DMS 273 (cell line): ENCODE data around the gene ADGRA1.
"Not testable (repeated sequence)": the region's sequence is repeated elsewhere in the genome, so short reads cannot be mapped to it uniquely, and the experiment has no call there.

Experiments
- DNase-seq: peaks from one replicate; lab custom pipeline; 2025; ENCODE audit not compliant: unreplicated experiment; lab: John Stamatoyannopoulos, UW

ADGRA1 gene

GRCh38 chr10:133126431-133127290 lies 38.9 kb downstream of the ADGRA1 start:
- no peak for DNase-seq

- DNase-seq: no peak
These were observed 39.8 kb downstream of the ADGRA1 start for GRCh38 chr10:133127291-133128125.

- DNase-seq: no peak
These were observed 40.7 kb downstream of the ADGRA1 start for GRCh38 chr10:133128126-133129070.

GRCh38 chr10:133129071-133129858 lies 41.5 kb downstream of the ADGRA1 start:
- DNase-seq: no peak

- no peak for DNase-seq
These were observed 42.3 kb downstream of the ADGRA1 start for GRCh38 chr10:133129859-133130495.

- DNase-seq: no peak
These were observed 42.9 kb downstream of the ADGRA1 start for GRCh38 chr10:133130602-133131001.

- no peak for DNase-seq
These were observed 43.3 kb downstream of the ADGRA1 start for GRCh38 chr10:133131053-133131452.

GRCh38 chr10:133131734-133132472 lies 44.2 kb downstream of the ADGRA1 start:
- DNase-seq: no peak

GRCh38 chr10:133132473-133133291 lies 45.0 kb downstream of the ADGRA1 start:
- no peak for DNase-seq

- no peak for DNase-seq
These were observed 45.9 kb downstream of the ADGRA1 start for GRCh38 chr10:133133471-133134231.

GRCh38 chr10:133134411-133135115 lies 46.8 kb downstream of the ADGRA1 start:
- DNase-seq: peak; percentile 23

- DNase-seq: no peak
These were observed 47.4 kb downstream of the ADGRA1 start for GRCh38 chr10:133135116-133135465.

GRCh38 chr10:133137486-133138145 lies 49.9 kb downstream of the ADGRA1 start:
- not testable (repeated sequence) for DNase-seq

- peak; percentile 66 for DNase-seq
These were observed 51.9 kb downstream of the ADGRA1 start for GRCh38 chr10:133139551-133140065.

GRCh38 chr10:133140417-133141143 lies 52.9 kb downstream of the ADGRA1 start:
- DNase-seq: no peak
